NCI-H2196 (cell line): ENCODE measurements around the gene AGO3.

ENCODE experiments used
- DNase-seq: peaks from one replicate; lab custom pipeline; 2025; ENCODE audit not compliant: unreplicated experiment; lab: John Stamatoyannopoulos, UW

Gene AGO3

DNA sequence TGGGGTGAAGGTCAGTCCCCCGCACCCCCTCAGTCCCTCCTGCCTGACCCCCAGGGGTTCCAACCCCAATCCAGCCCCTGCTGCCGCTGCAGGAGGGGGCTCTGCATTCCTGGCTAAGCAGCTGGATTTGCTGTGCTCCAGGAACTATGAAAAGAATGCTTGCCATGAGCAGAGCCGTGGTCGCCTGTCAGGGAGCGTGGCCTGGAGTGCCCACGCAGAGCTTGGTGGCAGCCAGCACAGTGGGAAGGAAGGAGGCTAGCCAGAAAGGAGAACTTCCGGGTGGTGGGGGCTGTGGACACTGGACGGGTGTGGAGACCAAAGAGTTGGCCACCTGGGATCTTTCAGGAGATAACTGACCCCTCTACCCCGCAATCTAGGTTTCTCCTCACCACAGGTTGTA is 188.6 kb downstream of the AGO3 start:
- no peak for DNase-seq
